ENCODE results near the gene SERPINA5.
A peak's percentile ranks its signal among the peaks of the same experiment; 100 is the strongest.

Gene SERPINA5

DNA sequence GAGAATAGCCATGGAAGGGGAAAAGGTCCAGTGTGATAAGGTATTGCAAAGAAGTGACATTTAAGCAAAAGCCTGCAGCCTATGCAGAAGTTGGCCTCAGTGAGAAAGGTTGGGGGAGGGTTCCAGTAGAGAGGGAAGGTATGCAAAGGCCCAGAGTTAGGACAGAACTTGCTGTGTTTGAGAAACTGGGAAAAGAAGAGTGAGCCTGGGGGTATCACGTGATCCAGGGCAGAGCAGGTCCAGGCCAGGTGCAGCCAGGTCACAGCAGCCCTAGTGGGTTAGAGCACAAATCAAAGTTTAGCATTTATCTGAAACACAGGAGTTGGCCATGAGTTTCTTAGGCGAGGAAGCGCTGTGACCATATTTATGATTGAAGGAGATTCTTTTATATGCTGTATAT lies 1.6 kb downstream of the SERPINA5 start:
- peak overlapping the region in 1 of 3 experiments; percentile 4 for H3K27ac Mint-ChIP-seq
- H3K4me1 Mint-ChIP-seq, result no peaks in the 10 kb centered on the region
- TF ChIP-seq, protein P1, sequence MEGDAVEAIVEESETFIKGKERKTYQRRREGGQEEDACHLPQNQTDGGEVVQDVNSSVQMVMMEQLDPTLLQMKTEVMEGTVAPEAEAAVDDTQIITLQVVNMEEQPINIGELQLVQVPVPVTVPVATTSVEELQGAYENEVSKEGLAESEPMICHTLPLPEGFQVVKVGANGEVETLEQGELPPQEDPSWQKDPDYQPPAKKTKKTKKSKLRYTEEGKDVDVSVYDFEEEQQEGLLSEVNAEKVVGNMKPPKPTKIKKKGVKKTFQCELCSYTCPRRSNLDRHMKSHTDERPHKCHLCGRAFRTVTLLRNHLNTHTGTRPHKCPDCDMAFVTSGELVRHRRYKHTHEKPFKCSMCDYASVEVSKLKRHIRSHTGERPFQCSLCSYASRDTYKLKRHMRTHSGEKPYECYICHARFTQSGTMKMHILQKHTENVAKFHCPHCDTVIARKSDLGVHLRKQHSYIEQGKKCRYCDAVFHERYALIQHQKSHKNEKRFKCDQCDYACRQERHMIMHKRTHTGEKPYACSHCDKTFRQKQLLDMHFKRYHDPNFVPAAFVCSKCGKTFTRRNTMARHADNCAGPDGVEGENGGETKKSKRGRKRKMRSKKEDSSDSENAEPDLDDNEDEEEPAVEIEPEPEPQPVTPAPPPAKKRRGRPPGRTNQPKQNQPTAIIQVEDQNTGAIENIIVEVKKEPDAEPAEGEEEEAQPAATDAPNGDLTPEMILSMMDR (IDR thresholded peaks at IDR 0.05; ENCODE audit: unreplicated experiment in 3 of 3), result no peak
- H3K27me3 Mint-ChIP-seq (ENCODE audit: low read depth), result peaks cover 21% of the 10 kb centered on the region
- H3K36me3 Mint-ChIP-seq (ENCODE audit: low read depth), result no peaks in the 10 kb centered on the region
- H3K4me3 Mint-ChIP-seq, result no peak overlapping the region
- H3K9me3 Mint-ChIP-seq, result no peaks in the 10 kb centered on the region

DNA sequence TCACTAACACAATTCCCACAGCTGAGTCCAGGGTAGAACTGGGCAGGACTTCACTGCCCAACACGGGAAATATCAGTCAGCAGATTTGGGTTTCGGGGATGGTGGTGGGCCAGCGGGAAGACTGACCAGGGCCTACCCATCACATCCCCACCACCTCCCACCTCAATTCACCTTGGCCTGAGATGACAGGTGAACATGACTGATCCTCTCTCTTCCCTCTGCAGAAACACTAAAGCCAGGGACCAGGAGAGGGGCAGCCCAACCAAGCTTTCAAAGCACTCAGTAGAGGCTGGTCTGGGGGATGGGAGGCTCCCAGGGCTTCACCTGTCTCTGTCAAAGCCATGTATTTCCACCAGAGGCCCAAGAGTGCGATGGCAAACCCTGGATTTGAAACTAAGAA lies 2.3 kb downstream of the SERPINA5 start:
- H3K9me3 Mint-ChIP-seq, result no peaks in the 10 kb centered on the region
- TF ChIP-seq, protein P1 (IDR thresholded peaks at IDR 0.05; ENCODE audit: unreplicated experiment in 3 of 3), result no peak
- peaks cover 21% of the 10 kb centered on the region for H3K27me3 Mint-ChIP-seq (ENCODE audit: low read depth)
- no peak overlapping the region for H3K27ac Mint-ChIP-seq
- no peaks in the 10 kb centered on the region for H3K36me3 Mint-ChIP-seq (ENCODE audit: low read depth)
- H3K4me3 Mint-ChIP-seq, result no peak overlapping the region
- H3K4me1 Mint-ChIP-seq, result no peaks in the 10 kb centered on the region

DNA sequence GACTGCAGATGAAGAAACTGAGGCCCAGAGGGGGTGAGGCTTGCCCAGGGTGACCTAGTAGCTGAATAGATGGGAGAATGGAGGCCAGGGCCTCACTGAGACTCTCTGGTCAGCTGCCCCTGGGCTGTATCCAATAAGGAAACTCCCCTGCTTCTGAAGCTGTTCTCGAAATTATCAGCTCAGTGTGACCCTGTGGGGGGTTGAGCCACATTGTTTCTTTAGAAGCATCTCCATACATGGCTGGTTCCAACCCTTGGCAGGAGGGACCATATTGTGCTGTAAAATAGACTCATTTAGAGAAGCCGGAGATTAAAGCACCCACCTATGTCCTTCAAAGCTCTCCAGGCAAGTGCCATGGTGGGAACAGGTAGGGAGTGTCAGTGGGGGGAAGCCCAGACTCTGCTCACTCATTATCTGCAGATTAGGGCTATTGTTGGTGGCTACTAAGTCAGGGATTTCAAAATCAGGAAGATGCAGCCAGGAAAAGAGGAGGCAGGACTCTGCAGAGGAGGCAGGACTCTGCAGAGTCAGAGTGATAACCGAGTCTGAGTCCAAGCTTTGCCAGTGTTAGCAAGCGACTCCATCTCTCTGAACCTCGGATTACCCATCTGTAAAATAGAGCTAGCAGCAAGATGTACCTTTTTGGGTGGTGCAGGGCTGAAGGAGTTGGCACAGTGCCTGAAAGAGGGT lies 3.5 kb downstream of the SERPINA5 start:
- TF ChIP-seq, protein P1 (IDR thresholded peaks at IDR 0.05; ENCODE audit: unreplicated experiment in 3 of 3), result no peak
- H3K4me1 Mint-ChIP-seq, result no peaks in the 10 kb centered on the region
- no peaks in the 10 kb centered on the region for H3K9me3 Mint-ChIP-seq
- H3K36me3 Mint-ChIP-seq (ENCODE audit: low read depth), result no peaks in the 10 kb centered on the region
- H3K27ac Mint-ChIP-seq, result no peak overlapping the region
- H3K4me3 Mint-ChIP-seq, result no peak overlapping the region
- peaks cover 17% of the 10 kb centered on the region for H3K27me3 Mint-ChIP-seq (ENCODE audit: low read depth)

DNA sequence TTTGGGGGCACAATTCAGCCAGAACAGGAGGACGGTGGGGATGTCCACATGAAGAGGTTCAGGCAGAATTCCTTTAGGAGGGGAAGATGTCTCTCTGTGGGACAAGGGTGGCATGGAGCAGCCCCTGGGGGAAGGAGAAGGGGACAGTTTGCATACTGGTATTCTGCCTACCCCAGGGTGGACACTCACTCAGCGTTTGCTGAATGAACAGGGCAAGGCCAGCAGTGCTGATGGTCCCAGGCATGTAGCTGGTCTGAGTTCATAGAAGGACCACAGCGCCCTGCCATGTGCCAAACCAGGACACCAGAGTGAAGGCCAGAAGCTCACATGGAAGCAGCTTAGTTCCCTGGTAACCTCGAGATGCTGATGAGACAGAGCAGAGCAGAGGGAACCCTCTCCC lies 5.4 kb downstream of the SERPINA5 start:
- Mint-ChIP-seq H3K4me1 (no peaks in the 10 kb centered on the region), H3K27ac (no peak overlapping the region), H3K4me3 (no peak overlapping the region), H3K9me3 (no peaks in the 10 kb centered on the region), H3K27me3 (ENCODE audit: low read depth) (peaks cover 23% of the 10 kb centered on the region), H3K36me3 (ENCODE audit: low read depth) (no peaks in the 10 kb centered on the region)
- TF ChIP-seq, protein P1 (IDR thresholded peaks at IDR 0.05; ENCODE audit: unreplicated experiment in 3 of 3), result no peak

DNA sequence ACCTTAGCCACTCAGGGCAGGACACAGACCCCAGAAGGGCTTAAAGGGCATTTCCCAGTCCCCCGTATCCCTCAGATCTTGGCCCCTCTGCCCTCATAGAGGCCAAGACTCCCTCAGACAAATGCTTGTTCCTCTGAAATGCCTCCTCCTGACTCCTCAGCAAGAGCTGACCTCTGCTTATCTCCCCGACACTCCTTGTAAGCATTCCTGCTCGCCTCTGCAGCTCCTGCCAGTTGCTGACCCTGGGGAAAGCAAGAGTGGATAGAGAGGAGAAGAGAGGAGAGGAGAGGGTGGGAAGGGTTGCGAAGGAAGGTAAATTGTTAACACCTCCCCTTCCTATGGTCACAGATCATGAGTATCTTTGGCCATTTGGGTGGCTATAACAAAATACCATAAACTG lies 7.1 kb downstream of the SERPINA5 start:
- Mint-ChIP-seq H3K4me3 (no peak overlapping the region), H3K36me3 (ENCODE audit: low read depth) (no peaks in the 10 kb centered on the region), H3K4me1 (no peaks in the 10 kb centered on the region), H3K9me3 (no peaks in the 10 kb centered on the region), H3K27me3 (ENCODE audit: low read depth) (peaks cover 22% of the 10 kb centered on the region), H3K27ac (no peak overlapping the region)
- TF ChIP-seq, protein P1 (IDR thresholded peaks at IDR 0.05; ENCODE audit: unreplicated experiment in 3 of 3), result no peak

DNA sequence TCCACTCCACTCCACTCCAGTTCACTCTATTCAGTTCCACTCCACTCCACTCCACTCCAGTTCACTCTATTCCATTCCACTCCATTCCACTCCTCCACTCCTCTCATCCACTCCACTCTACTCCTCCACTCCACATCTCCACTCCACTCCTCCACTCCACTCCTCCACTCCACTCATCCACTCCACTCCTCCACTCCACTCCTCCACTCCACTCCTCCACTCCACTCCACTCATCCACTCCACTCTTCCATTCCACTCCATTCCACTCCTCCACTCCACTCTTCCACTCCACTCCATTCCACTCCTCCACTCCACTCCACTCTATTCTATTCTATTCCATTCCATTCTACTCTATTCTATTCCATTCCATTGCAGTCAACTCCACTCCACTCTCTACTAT lies 9.8 kb downstream of the SERPINA5 start:
- H3K36me3 Mint-ChIP-seq (ENCODE audit: low read depth), result no peaks in the 10 kb centered on the region
- H3K4me3 Mint-ChIP-seq, result no peak overlapping the region
- H3K9me3 Mint-ChIP-seq, result no peaks in the 10 kb centered on the region
- TF ChIP-seq, protein P1 (IDR thresholded peaks at IDR 0.05; ENCODE audit: unreplicated experiment in 3 of 3), result no peak
- H3K27me3 Mint-ChIP-seq (ENCODE audit: low read depth), result peaks cover 18% of the 10 kb centered on the region
- no peaks in the 10 kb centered on the region for H3K4me1 Mint-ChIP-seq
- H3K27ac Mint-ChIP-seq, result no peak overlapping the region

Measured in nephron (organoid).